Measurements from ENCODE around the gene SLC2A9.

DNA sequence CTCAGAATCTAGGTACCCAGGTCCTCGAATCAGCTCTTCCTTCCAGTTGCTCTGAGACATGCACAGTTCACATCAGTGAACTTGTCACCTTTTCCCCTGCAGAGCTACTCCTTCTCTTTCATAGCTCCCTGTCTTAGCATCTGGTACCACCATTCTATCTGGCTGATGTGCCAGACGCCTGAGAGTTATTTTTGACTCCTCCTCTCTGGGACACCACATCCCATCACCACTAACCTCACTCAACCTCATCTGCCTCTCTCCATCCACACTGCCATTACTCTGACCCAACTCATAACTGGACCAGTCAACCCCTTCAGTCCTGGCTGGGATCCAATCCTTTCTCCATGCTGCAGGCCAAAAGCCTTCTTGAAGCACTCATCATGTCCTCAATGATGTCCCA lies 44.5 kb downstream of the SLC2A9 start:
- TF ChIP-seq, protein P1, sequence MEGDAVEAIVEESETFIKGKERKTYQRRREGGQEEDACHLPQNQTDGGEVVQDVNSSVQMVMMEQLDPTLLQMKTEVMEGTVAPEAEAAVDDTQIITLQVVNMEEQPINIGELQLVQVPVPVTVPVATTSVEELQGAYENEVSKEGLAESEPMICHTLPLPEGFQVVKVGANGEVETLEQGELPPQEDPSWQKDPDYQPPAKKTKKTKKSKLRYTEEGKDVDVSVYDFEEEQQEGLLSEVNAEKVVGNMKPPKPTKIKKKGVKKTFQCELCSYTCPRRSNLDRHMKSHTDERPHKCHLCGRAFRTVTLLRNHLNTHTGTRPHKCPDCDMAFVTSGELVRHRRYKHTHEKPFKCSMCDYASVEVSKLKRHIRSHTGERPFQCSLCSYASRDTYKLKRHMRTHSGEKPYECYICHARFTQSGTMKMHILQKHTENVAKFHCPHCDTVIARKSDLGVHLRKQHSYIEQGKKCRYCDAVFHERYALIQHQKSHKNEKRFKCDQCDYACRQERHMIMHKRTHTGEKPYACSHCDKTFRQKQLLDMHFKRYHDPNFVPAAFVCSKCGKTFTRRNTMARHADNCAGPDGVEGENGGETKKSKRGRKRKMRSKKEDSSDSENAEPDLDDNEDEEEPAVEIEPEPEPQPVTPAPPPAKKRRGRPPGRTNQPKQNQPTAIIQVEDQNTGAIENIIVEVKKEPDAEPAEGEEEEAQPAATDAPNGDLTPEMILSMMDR (IDR thresholded peaks at IDR 0.05; ENCODE audit: poor library complexity), result no peak
- TF ChIP-seq EZH2phosphoT487 (IDR thresholded peaks at IDR 0.05; ENCODE audit: low read depth, severe bottlenecking, unreplicated experiment), result no peak
- TF ChIP-seq EZH2 (IDR thresholded peaks at IDR 0.05; ENCODE audit: borderline replicate concordance), result no peak

Measured in hepatocyte (in vitro differentiated cells).